ENCODE data around the gene TNFAIP1.

The TNFAIP1 gene, protein sequence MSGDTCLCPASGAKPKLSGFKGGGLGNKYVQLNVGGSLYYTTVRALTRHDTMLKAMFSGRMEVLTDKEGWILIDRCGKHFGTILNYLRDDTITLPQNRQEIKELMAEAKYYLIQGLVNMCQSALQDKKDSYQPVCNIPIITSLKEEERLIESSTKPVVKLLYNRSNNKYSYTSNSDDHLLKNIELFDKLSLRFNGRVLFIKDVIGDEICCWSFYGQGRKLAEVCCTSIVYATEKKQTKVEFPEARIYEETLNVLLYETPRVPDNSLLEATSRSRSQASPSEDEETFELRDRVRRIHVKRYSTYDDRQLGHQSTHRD

DNA sequence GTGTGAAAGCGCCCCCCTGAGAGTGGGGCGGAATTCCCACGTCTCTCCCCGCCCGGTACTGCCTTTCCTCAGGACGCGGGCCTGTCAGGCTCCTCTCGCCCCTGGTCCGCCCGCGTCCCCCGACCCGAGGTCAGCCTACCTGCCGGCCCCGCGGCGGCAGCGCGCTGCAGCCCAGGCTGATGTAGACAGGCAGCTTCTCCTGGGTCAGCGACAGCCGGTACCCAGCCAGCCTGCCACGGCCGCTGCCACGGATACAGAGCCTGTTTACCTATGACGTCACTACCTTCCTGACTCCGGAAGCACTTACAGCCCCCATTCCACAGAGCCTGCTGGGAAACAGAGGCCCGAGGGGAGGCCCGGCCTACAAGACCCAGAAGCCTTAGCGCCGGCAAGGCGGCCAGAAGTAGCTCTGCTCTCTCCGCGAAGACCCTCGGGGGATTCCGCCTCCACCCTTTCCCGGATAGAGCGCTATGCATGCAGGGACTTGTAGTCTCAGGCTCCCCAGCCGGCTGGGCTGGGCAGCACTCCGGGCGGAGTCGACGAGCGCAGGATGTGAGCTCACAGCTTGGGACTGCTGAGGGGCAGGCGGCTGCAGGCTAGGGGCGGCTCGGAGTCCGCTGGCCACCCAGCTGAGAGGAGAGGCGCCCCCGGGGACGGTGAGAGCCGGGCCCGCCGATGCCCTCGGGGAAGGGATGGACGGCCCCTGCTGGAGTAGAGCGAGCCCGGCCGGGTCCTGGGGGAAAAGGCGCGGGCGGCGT is at the start of gene TNFAIP1, which contains the start of gene IFT20:
Gene TNFAIP1 (plus strand): TSS at position 561 of the 758 bp plus-strand sequence. CDS start 3,761 bp downstream, outside the sequence.
Gene IFT20 (minus strand): TSS at position 272 of the 758 bp plus-strand sequence. CDS start 3,487 bp downstream, outside the sequence.
- peak; percentile 97 for ATAC-seq (ENCODE audit: insufficient read depth, low read depth)
- Histone ChIP-seq H3K27ac (ENCODE audit: low read length) (peak within 1 kb of the TSS; percentile 73), H3K27me3 (ENCODE audit: insufficient read depth, low read length, poor library complexity) (no peaks in the 10 kb centered on the region), H3K36me3 (ENCODE audit: insufficient read depth, low read length) (peaks cover 16% of the 10 kb centered on the region), H3K4me3 (ENCODE audit: low read depth in 1 of 2, low read length in 2 of 2) (peak within 1 kb of the TSS; percentile 80 to 91), H3K4me2 (ENCODE audit: insufficient read depth, low read length) (peak within 1 kb of the TSS; percentile 95), H3K9ac (ENCODE audit: low read depth, low read length) (peak within 1 kb of the TSS; percentile 73), H3K79me2 (ENCODE audit: insufficient read depth, low read length) (peaks cover 61% of the 10 kb centered on the region), H2AFZ (ENCODE audit: low read depth, low read length) (peak within 1 kb of the TSS; percentile 85), H4K20me1 (ENCODE audit: insufficient read depth, low read length) (no peaks in the 10 kb centered on the region; the same call in none of the 2 replicates), H3K9me3 (ENCODE audit: insufficient read depth, low read length, severe bottlenecking) (no peaks in the 10 kb centered on the region), H3K4me1 (ENCODE audit: insufficient read depth, low read length) (peaks cover 45% of the 10 kb centered on the region)
- DNase-seq, result peak; percentile 99
- no peak for TF ChIP-seq EZH2 (IDR thresholded peaks at IDR 0.05; ENCODE audit: borderline replicate concordance, low read depth, low read length, severe bottlenecking)
- TF ChIP-seq, protein P1, sequence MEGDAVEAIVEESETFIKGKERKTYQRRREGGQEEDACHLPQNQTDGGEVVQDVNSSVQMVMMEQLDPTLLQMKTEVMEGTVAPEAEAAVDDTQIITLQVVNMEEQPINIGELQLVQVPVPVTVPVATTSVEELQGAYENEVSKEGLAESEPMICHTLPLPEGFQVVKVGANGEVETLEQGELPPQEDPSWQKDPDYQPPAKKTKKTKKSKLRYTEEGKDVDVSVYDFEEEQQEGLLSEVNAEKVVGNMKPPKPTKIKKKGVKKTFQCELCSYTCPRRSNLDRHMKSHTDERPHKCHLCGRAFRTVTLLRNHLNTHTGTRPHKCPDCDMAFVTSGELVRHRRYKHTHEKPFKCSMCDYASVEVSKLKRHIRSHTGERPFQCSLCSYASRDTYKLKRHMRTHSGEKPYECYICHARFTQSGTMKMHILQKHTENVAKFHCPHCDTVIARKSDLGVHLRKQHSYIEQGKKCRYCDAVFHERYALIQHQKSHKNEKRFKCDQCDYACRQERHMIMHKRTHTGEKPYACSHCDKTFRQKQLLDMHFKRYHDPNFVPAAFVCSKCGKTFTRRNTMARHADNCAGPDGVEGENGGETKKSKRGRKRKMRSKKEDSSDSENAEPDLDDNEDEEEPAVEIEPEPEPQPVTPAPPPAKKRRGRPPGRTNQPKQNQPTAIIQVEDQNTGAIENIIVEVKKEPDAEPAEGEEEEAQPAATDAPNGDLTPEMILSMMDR (IDR thresholded peaks at IDR 0.05; ENCODE audit: borderline replicate concordance, extremely low read depth, low read length, poor library complexity, severe bottlenecking), result no peak

DNA sequence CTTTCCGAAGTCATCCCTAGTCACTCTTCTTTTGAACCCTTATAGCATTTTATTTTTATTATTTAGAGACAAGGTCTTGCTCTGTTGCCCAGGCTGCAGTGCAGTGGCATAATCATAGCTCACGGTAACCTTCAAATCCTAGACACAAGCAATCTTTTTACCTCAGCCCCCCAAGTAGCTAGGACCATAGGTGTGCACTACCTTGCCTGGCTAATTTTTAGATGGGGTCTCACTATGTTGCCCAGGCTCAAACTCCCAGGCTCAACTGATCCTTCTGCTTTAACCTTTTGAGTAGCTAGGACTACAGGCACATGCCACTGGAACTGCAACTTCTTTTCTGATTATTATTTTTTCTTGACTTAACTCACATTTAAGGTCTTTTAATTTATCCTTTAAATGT is 49.6 kb upstream of the TNFAIP1 start:
- no peaks in the 10 kb centered on the region for H3K9me3 ChIP-seq (ENCODE audit: insufficient read depth, low read length, severe bottlenecking)
- no peaks in the 10 kb centered on the region for H3K4me1 ChIP-seq (ENCODE audit: insufficient read depth, low read length)
- no peak for ATAC-seq (ENCODE audit: insufficient read depth, low read depth)
- TF ChIP-seq, protein P1 (IDR thresholded peaks at IDR 0.05; ENCODE audit: borderline replicate concordance, extremely low read depth, low read length, poor library complexity, severe bottlenecking), result no peak
- TF ChIP-seq EZH2 (IDR thresholded peaks at IDR 0.05; ENCODE audit: borderline replicate concordance, low read depth, low read length, severe bottlenecking), result no peak
- peaks cover 24% of the 10 kb centered on the region for H3K27me3 ChIP-seq (ENCODE audit: insufficient read depth, low read length, poor library complexity)
- no peaks in the 10 kb centered on the region for H3K79me2 ChIP-seq (ENCODE audit: insufficient read depth, low read length)
- H3K4me3 ChIP-seq (ENCODE audit: low read depth in 1 of 2, low read length in 2 of 2), result no peak overlapping the region
- H3K4me2 ChIP-seq (ENCODE audit: insufficient read depth, low read length), result no peak overlapping the region
- 0 out of 2 replicates have a peak, but pooled peaks cover 2% of the 10 kb centered on the region for H4K20me1 ChIP-seq (ENCODE audit: insufficient read depth, low read length)
- H3K36me3 ChIP-seq (ENCODE audit: insufficient read depth, low read length), result no peaks in the 10 kb centered on the region
- no peak for DNase-seq
- H3K27ac ChIP-seq (ENCODE audit: low read length), result no peak overlapping the region
- no peak overlapping the region for H2AFZ ChIP-seq (ENCODE audit: low read depth, low read length)
- H3K9ac ChIP-seq (ENCODE audit: low read depth, low read length), result no peak overlapping the region

DNA sequence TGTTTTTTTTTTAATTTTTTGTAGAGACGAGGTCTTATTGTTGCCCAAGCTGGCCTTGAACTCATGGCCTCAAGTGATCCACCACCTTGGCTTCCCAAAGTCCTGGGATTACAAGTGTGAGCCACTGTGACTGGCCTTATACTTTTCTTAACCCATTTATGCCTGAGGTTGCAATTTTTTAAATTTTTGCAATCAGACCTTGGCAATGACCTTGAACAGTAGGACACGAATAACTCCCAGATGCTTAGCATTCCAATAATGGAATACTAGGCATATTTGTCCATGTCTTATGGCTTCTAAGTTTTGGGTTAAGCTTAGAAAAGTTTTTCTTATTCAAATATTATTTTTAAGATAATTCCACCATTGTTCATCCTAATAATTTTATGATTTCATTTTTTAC is 44.9 kb upstream of the TNFAIP1 start:
- no peaks in the 10 kb centered on the region for H3K4me1 ChIP-seq (ENCODE audit: insufficient read depth, low read length)
- no peak for ATAC-seq (ENCODE audit: insufficient read depth, low read depth)
- no peaks in the 10 kb centered on the region for H4K20me1 ChIP-seq (ENCODE audit: insufficient read depth, low read length)

More for the DNA sequence above, 44.9 kb upstream of the TNFAIP1 start:
- no peaks in the 10 kb centered on the region for H3K9me3 ChIP-seq (ENCODE audit: insufficient read depth, low read length, severe bottlenecking)
- peaks cover 15% of the 10 kb centered on the region for H3K27me3 ChIP-seq (ENCODE audit: insufficient read depth, low read length, poor library complexity)
- no peak overlapping the region for H3K27ac ChIP-seq (ENCODE audit: low read length)
- H3K79me2 ChIP-seq (ENCODE audit: insufficient read depth, low read length), result no peaks in the 10 kb centered on the region
- H3K36me3 ChIP-seq (ENCODE audit: insufficient read depth, low read length), result no peaks in the 10 kb centered on the region
- DNase-seq, result no peak
- no peak overlapping the region for H3K9ac ChIP-seq (ENCODE audit: low read depth, low read length)
- H2AFZ ChIP-seq (ENCODE audit: low read depth, low read length), result no peak overlapping the region
- no peak overlapping the region for H3K4me2 ChIP-seq (ENCODE audit: insufficient read depth, low read length)
- TF ChIP-seq, protein P1 (IDR thresholded peaks at IDR 0.05; ENCODE audit: borderline replicate concordance, extremely low read depth, low read length, poor library complexity, severe bottlenecking), result no peak
- TF ChIP-seq EZH2 (IDR thresholded peaks at IDR 0.05; ENCODE audit: borderline replicate concordance, low read depth, low read length, severe bottlenecking), result no peak
- H3K4me3 ChIP-seq (ENCODE audit: low read depth in 1 of 2, low read length in 2 of 2), result no peak overlapping the region
